Smooth muscle cell of the pulmonary artery (primary cell): ENCODE results near the gene CKMT1A. TPM values are rescaled to one million over a fixed set of nuclear protein-coding genes. Genes with fewer than 3 reads are reported as not detected.

Source experiments
- total RNA-seq: library from RNA; depleted of rRNA; stranded (reverse); fragments of >200 nt; gene quantifications from 2 replicates; pipeline ENCODE4 v1.2.3, GENCODE V29; 2014

CKMT1A gene
- total RNA-seq, result not detected in 2 replicates

DNA sequence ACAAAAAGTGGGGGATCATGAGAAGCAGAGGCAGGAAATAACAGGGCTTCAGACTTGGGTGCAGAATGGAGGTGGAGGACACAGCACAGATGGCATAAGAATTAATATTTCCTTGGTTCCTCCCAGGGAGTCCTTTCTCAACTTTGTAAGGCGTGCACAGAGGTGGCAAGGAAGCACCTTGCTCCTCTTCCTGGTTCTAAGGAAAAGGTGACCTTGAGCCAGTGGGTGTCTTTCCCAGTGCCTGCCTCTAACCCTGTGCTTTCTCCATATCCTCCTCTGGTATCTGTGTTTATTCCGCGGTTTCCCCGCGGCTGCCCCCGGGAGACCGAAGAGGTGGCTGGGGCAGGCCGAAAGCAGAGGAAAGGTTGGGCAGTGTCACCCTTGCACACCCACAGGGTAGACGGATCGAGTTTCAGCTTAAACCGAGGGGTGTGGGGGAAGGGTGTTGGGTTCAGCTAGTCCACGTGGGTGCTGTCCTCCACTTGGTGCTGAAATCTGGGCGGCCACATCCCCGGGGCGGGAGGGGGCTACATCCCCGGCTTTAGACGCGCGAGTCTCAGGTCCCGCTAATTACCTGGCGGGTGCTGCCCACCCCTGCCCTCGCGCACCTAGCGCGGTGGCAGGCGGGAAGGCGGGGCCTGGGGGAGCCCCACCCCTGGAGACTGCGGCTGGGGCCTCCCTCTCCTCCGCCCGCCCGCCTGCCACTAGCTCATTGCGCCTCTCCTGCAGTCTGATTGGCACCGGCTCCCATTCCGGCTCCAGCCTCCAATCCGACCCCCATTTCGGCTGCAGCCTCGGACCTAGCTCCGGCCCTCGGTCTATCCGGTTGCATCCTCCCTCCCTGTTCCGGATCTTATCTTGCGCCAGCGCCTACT lies at the start of gene CKMT1A:
TSS of gene CKMT1A (plus strand) at position 712 of the 875 bp plus-strand sequence. CDS start 192 bp downstream, outside the sequence.

DNA sequence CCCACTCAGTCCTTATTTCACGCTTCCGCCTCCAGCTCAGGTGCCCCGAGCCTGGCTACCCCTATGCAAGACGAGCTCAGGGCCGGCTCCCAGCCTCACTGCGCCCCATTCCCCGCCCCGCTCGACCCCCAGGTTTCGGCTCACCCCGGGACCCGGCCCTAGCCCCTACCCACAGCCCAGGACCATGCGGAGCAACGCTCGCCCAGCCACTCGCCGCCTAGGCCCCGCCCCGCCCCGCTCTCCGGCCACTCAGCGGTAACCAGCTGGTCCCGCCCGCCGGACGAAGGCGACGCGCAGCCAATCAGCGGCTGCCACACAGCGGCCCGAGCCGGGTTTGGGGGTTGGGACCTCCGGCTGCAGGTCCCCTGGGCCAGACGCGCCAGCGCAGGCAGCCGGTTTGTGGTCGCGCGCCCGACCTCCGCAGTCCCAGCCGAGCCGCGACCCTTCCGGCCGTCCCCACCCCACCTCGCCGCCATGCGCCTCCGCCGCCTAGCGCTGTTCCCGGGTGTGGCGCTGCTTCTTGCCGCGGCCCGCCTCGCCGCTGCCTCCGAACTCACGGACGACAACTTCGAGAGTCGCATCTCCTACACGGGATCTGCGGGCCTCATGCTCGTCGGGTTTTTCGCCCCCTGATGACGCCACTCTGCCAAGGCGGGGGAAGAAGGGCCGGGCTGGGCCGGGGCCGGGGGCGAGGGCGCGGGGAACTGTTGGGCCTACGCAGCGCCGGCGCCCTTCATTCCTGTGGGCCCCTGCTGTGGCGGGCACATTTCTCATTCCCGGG lies 44.8 kb upstream of the CKMT1A start, which contains the start of gene CATSPER2:
TSS of gene CATSPER2 (minus strand) at position 196 of the 781 bp plus-strand sequence. CDS start 783 bp downstream, outside the sequence.

DNA sequence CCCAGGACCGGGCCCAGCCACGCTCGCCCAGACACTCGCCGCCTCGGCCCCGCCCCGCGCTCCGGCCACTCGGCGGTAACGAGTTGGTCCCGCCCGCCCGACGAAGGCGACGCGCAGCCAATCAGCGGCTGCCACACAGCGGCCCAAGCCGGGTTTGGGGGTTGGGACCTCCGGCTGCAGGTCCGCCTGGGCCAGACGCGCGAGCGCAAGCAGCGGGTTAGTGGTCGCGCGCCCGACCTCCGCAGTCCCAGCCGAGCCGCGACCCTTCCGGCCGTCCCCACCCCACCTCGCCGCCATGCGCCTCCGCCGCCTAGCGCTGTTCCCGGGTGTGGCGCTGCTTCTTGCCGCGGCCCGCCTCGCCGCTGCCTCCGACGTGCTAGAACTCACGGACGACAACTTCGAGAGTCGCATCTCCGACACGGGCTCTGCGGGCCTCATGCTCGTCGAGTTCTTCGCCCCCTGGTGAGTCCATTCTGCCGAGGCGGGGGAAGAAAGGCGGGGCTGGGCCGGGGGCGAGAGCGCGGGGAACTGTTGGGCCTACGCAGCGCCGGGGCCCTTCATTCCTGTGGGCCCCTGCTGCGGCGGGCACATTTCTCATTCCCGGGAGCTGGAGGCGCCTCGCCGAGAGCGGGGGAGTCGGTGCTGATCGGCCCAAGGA lies 52.7 kb downstream of the CKMT1A start, which contains the start of gene PDIA3:
TSS of gene PDIA3 (plus strand) at position 194 of the 658 bp plus-strand sequence. CDS start at position 296, 102 bp downstream.

Other genes with a start within 250 kb of the CKMT1A start
- 100 and 102 TPM in 2 replicates for gene TP53BP1, start 200.7 kb upstream of the CKMT1A start, total RNA-seq
- 96.1 and 105 TPM in 2 replicates for gene MAP1A, start 176.3 kb upstream of the CKMT1A start, total RNA-seq
- gene PPIP5K1, start 103.7 kb upstream of the CKMT1A start, total RNA-seq, result 23.7 and 31.9 TPM in 2 replicates
- gene CKMT1B, start 99.8 kb upstream of the CKMT1A start, total RNA-seq, result not detected in 2 replicates
- gene STRC, start 75.1 kb upstream of the CKMT1A start, total RNA-seq, result 0.17 TPM in 1 of 2 replicates, not detected in the other
- gene CATSPER2, start 45.0 kb upstream of the CKMT1A start, total RNA-seq, result 1.3 and 2.0 TPM in 2 replicates
- gene PDIA3, start 52.6 kb downstream of the CKMT1A start, total RNA-seq, result 1,033 and 1,111 TPM in 2 replicates
- gene ELL3, start 83.1 kb downstream of the CKMT1A start, total RNA-seq, result 3.0 and 3.1 TPM in 2 replicates
- gene SERF2, start 98.5 kb downstream of the CKMT1A start, total RNA-seq, result 537 and 552 TPM in 2 replicates
- not detected in 2 replicates for gene SERINC4, start 106.4 kb downstream of the CKMT1A start, total RNA-seq
- gene HYPK, start 106.7 kb downstream of the CKMT1A start, total RNA-seq, result 4.3 and 5.4 TPM in 2 replicates
- gene MFAP1, start 130.8 kb downstream of the CKMT1A start, total RNA-seq, result 18.5 and 23.0 TPM in 2 replicates
- gene WDR76, start 133.1 kb downstream of the CKMT1A start, total RNA-seq, result 3.8 and 6.5 TPM in 2 replicates